CD14-positive monocyte (primary cell): ENCODE results near the gene MAP1A. TPM values are rescaled to one million over a fixed set of nuclear protein-coding genes. Genes with fewer than 3 reads are reported as not detected.

Experiments used
- DNase-seq, 3 donors: peaks; one replicate each; pipeline ENCODE4 v3.0.0-alpha.2; 2011 to 2022
- H2AFZ ChIP-seq: 2 replicates; pipeline ENCODE4 v1.6.0; 2012; ENCODE audit warnings: mild to moderate bottlenecking, low read depth, low read length, inconsistent platforms; ENCODE audit not compliant: insufficient read depth, poor library complexity, severe bottlenecking
- H3K27ac ChIP-seq, 2 donors: 1 replicate in 1 of 2; 2 replicates in 1 of 2; pipeline ENCODE4 v1.5.1; 2012 to 2013; ENCODE audit warnings: low read length in 2 of 2, control low read depth in 1 of 2, inconsistent platforms in 1 of 2, low read depth in 1 of 2, mild to moderate bottlenecking in 1 of 2
- H3K27me3 ChIP-seq, 2 donors: one replicate each; pipeline versions ENCODE4 v1.6.0 to v1.6.1; 2011 to 2013; ENCODE audit warnings: low read length in 2 of 2; ENCODE audit not compliant: control insufficient read depth in 2 of 2, insufficient read depth in 2 of 2
- H3K36me3 ChIP-seq, 2 donors: replicated peaks in 1 of 2; 1 replicate in 1 of 2; 2 replicates in 1 of 2; pipeline versions ENCODE4 v1.5.1 to v1.6.1; 2012 to 2013; ENCODE audit warnings: low read length in 2 of 2, control low read depth in 1 of 2, inconsistent platforms in 1 of 2, mild to moderate bottlenecking in 1 of 2; ENCODE audit not compliant: insufficient read depth in 2 of 2, control insufficient read depth in 1 of 2
- H3K4me1 ChIP-seq, 2 donors: 1 replicate in 1 of 2; 2 replicates in 1 of 2; pipeline versions ENCODE4 v1.5.1 to v1.6.1; 2012 to 2013; ENCODE audit warnings: low read length in 2 of 2, control low read depth in 1 of 2, inconsistent platforms in 1 of 2, mild to moderate bottlenecking in 1 of 2, moderate library complexity in 1 of 2; ENCODE audit not compliant: insufficient read depth in 2 of 2, control insufficient read depth in 1 of 2
- H3K4me2 ChIP-seq: replicated peaks from 2 replicates; pipeline ENCODE3; 2012; ENCODE audit warnings: low read length, moderate library complexity, mild to moderate bottlenecking; ENCODE audit not compliant: poor library complexity, severe bottlenecking; ENCODE audit errors: extremely low read depth
- H3K4me3 ChIP-seq, 3 experiments: fragments of 200-600 bp in 1 of 3; sonication (generic) in 1 of 3; replicated peaks in 1 of 3; 1 replicate in 2 of 3; 2 replicates in 1 of 3; pipeline ENCODE4 v1.5.1; 2011 to 2013; ENCODE audit warnings: low read length in 3 of 3, mild to moderate bottlenecking in 3 of 3, control low read depth in 2 of 3, low read depth in 2 of 3, inconsistent platforms in 1 of 3, moderate library complexity in 1 of 3
- H3K79me2 ChIP-seq: 2 replicates; pipeline ENCODE4 v1.6.0; 2012; ENCODE audit warnings: mild to moderate bottlenecking, control low read depth, inconsistent platforms, low read length, moderate library complexity; ENCODE audit not compliant: insufficient read depth
- H3K9ac ChIP-seq: 2 replicates; pipeline ENCODE4 v1.6.0; 2017; ENCODE audit warnings: low read length, mild to moderate bottlenecking; ENCODE audit not compliant: insufficient read depth, poor library complexity, severe bottlenecking
- H3K9me3 ChIP-seq, 2 donors: replicated peaks in 1 of 2; 1 replicate in 1 of 2; 2 replicates in 1 of 2; pipeline versions ENCODE4 v1.5.1 to v1.6.1; 2012 to 2013; ENCODE audit warnings: low read length in 2 of 2, control low read depth in 1 of 2; ENCODE audit not compliant: control insufficient read depth in 1 of 2, insufficient read depth in 1 of 2
- H4K20me1 ChIP-seq: 2 replicates; pipeline ENCODE4 v1.6.0; 2012; ENCODE audit warnings: mild to moderate bottlenecking, low read length, control low read depth, moderate library complexity; ENCODE audit not compliant: insufficient read depth
- H3K27ac Mint-ChIP-seq, 7 donors: one replicate each; pipeline ENCODE4 v1.8.0; 2020; ENCODE audit warnings: mild to moderate bottlenecking in 7 of 7, mixed read lengths in 7 of 7, moderate library complexity in 6 of 7, inconsistent platforms in 2 of 7
- H3K27me3 Mint-ChIP-seq, 3 donors: one replicate each; pipeline ENCODE4 v1.8.0; 2021 to 2022; ENCODE audit warnings: low read depth in 3 of 3, mild to moderate bottlenecking in 3 of 3, mixed read lengths in 3 of 3, moderate library complexity in 3 of 3, inconsistent platforms in 1 of 3
- H3K36me3 Mint-ChIP-seq, 2 donors: one replicate each; pipeline ENCODE4 v1.8.0; 2020; ENCODE audit warnings: mixed read lengths in 2 of 2, inconsistent platforms in 1 of 2, mild to moderate bottlenecking in 1 of 2
- H3K4me1 Mint-ChIP-seq: one replicate; pipeline ENCODE4 v1.8.0; 2020; ENCODE audit warnings: mild to moderate bottlenecking, mixed read lengths
- H3K4me3 Mint-ChIP-seq, 2 donors: one replicate each; pipeline ENCODE4 v1.8.0; 2020; ENCODE audit warnings: mild to moderate bottlenecking in 2 of 2, mixed read lengths in 2 of 2, moderate library complexity in 1 of 2
- H3K9me3 Mint-ChIP-seq, 7 donors: one replicate each; pipeline ENCODE4 v1.8.0; 2020 to 2022; ENCODE audit warnings: mixed read lengths in 7 of 7, mild to moderate bottlenecking in 6 of 7, moderate library complexity in 6 of 7, inconsistent platforms in 2 of 7
- WGBS: methylation state at CpG from one replicate; pipeline ENCODE4 v1.1.5; 2013; ENCODE audit warnings: missing lambda C conversion rate; ENCODE audit not compliant: insufficient coverage; 5-methylcytosine and 5-hydroxymethylcytosine counted together
- intact Hi-C, 2 donors: fragments of 100-400 bp; cut with micrococcal nuclease; formaldehyde crosslinking; loops; one replicate each; pipeline versions ENCODE4 v1.15.0 to v1.15.1; 2023
- polyA plus RNA-seq, 3 donors: library from polyadenylated mRNA; depleted of rRNA in 1 of 3; unstranded in 2 of 3; stranded (reverse) in 1 of 3; fragments of 300-500 nt in 2 of 3; fragments of >200 nt in 1 of 3; fragmentation: Illumina TruSeq in 2 of 3; gene quantifications; 1 replicate in 2 of 3; 2 replicates in 1 of 3; pipeline ENCODE4 v1.2.3, GENCODE V29; 2012 to 2021
- TF ChIP-seq, protein P1 (sequence below): fragments of 200-600 bp; IDR thresholded peaks from one replicate; pipeline ENCODE4 v1.8.0; 2022; ENCODE audit warnings: antibody characterized with exemption, mild to moderate bottlenecking

MAP1A gene
- polyA plus RNA-seq, 3 donors: 0.01 to 0.02 TPM; not detected in 1

DNA sequence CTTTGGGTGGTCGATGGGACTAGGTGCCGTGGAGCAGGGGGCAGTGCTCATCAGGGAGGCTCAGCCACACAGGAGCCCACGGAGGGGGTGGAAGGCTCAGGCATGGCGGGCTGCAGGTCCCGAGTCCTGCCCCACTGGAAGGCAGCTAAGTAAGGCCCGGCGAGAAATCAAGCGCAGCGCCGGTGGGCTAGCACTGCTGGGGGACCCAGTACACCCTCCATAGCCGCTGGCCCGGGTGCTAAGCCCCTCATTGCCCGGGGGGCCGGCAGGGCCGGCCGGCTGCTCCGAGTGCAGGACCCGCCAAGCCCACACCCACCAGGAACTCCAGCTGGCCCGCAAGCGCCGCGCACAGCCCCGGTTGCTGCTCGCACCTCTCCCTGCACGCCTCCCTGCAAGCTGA lies 43.5 kb upstream of the MAP1A start:
- no peak overlapping the region for H2AFZ ChIP-seq
- H3K4me2 ChIP-seq: no peak overlapping the region
- intact Hi-C loops: no loop called here
- Mint-ChIP-seq H3K4me1 (no peaks in the 10 kb centered on the region), H3K27me3 (peaks cover 0 to 1% (median 0%) of the 10 kb centered on the region in 3 donors), H3K27ac (no peak overlapping the region), H3K4me3 (no peak overlapping the region), H3K36me3 (peaks cover 51 to 64% of the 10 kb centered on the region in 2 donors), H3K9me3 (peaks cover 0 to 3% (median 0%) of the 10 kb centered on the region in 7 donors)
- H3K27ac ChIP-seq: no peak overlapping the region
- H4K20me1 ChIP-seq: no peaks in the 10 kb centered on the region
- TF ChIP-seq, protein P1, sequence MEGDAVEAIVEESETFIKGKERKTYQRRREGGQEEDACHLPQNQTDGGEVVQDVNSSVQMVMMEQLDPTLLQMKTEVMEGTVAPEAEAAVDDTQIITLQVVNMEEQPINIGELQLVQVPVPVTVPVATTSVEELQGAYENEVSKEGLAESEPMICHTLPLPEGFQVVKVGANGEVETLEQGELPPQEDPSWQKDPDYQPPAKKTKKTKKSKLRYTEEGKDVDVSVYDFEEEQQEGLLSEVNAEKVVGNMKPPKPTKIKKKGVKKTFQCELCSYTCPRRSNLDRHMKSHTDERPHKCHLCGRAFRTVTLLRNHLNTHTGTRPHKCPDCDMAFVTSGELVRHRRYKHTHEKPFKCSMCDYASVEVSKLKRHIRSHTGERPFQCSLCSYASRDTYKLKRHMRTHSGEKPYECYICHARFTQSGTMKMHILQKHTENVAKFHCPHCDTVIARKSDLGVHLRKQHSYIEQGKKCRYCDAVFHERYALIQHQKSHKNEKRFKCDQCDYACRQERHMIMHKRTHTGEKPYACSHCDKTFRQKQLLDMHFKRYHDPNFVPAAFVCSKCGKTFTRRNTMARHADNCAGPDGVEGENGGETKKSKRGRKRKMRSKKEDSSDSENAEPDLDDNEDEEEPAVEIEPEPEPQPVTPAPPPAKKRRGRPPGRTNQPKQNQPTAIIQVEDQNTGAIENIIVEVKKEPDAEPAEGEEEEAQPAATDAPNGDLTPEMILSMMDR: no peak
- peaks cover 39 to 56% of the 10 kb centered on the region in 2 donors for H3K36me3 ChIP-seq
- H3K4me3 ChIP-seq: no peak overlapping the region
- no peak for DNase-seq
- H3K9me3 ChIP-seq: no peaks in the 10 kb centered on the region
- no peaks in the 10 kb centered on the region for H3K79me2 ChIP-seq
- H3K27me3 ChIP-seq: no peaks in the 10 kb centered on the region
- no peaks in the 10 kb centered on the region for H3K4me1 ChIP-seq
- 96% methylated on average over 24 of the region's 25 CpGs for WGBS
- H3K9ac ChIP-seq: no peak overlapping the region

DNA sequence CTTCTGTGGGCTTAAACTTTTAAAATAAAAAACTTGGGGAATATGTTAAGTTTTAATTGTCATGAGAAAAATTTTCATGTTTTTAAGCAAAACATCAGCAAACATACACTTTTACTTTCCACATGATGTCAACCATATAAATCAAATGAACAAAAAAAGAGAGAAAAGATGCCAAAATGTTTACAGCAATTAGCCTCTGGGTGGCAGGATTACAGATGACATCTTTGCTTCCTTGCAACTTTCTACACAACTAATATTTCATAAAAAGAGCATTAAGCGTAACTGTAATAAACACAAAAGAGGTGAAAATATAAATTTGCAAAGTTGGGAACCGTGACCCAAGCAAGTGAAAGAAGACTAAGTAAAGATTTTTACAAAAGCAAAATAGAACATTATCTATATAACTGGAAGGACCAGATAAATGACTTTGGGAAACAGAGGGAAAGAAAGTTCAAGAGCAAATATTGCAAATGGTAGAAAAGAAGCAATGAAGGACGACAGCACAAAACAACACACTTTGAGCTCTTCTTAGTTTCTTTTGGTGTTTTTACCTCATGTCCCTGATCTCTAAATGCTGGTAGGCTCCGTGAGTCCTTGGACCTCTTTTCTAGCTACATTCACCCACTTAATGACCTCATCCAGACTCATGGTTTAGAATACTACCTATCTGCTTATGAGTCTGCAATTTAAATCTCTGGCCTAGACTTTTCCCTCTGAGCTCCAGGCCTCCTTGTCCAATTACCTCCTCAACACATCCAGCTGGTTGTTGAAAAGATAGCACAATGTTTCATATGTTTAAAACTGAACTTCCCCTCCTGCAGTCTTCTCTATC lies 33.9 kb upstream of the MAP1A start:
- no peak overlapping the region for H3K4me3 ChIP-seq
- Mint-ChIP-seq H3K36me3 (peaks cover 14 to 33% of the 10 kb centered on the region in 2 donors), H3K4me3 (no peak overlapping the region), H3K27me3 (no peaks in the 10 kb centered on the region), H3K9me3 (no peaks in the 10 kb centered on the region), H3K4me1 (no peaks in the 10 kb centered on the region), H3K27ac (peak overlapping the region in 1 of 7 donors; percentile 52)
- DNase-seq: no peak
- H3K36me3 ChIP-seq: peaks cover 5 to 19% of the 10 kb centered on the region in 2 donors
- H4K20me1 ChIP-seq: no peaks in the 10 kb centered on the region
- TF ChIP-seq, protein P1: no peak
- H3K9ac ChIP-seq: no peak overlapping the region
- H2AFZ ChIP-seq: no peak overlapping the region
- no peaks in the 10 kb centered on the region for H3K9me3 ChIP-seq
- no peak overlapping the region for H3K27ac ChIP-seq
- no peaks in the 10 kb centered on the region for H3K27me3 ChIP-seq
- intact Hi-C loops: no loop called here
- no peaks in the 10 kb centered on the region for H3K4me1 ChIP-seq
- H3K79me2 ChIP-seq: no peaks in the 10 kb centered on the region
- 80% methylated on average over 2 of the region's 4 CpGs for WGBS
- H3K4me2 ChIP-seq: no peak overlapping the region
